GM12892 (cell line): ENCODE data around the gene DTHD1.

Experiments
- DNase-seq: peaks from one replicate; pipeline ENCODE4 v3.0.0; 2011; ENCODE audit not compliant: insufficient read length
- FAIRE-seq: peaks from 2 replicates; lab custom pipeline; 2011; peaks lifted over from hg19 to GRCh38; lab: Jason Lieb, UNC
- POLR2A ChIP-seq: IDR thresholded peaks from 2 replicates; pipeline ENCODE4 v1.6.1; 2011; ENCODE audit warnings: low read depth, low read length, control low read depth
- POLR2AphosphoS5 ChIP-seq: IDR thresholded peaks from 2 replicates; pipeline ENCODE4 v1.6.1; 2011; ENCODE audit warnings: low read depth, low read length, control low read depth
- TAF1 ChIP-seq: IDR thresholded peaks from 2 replicates; pipeline ENCODE4 v1.6.1; 2011; ENCODE audit warnings: low read depth, mild to moderate bottlenecking, control low read depth, low read length, borderline replicate concordance

Gene DTHD1

DNA sequence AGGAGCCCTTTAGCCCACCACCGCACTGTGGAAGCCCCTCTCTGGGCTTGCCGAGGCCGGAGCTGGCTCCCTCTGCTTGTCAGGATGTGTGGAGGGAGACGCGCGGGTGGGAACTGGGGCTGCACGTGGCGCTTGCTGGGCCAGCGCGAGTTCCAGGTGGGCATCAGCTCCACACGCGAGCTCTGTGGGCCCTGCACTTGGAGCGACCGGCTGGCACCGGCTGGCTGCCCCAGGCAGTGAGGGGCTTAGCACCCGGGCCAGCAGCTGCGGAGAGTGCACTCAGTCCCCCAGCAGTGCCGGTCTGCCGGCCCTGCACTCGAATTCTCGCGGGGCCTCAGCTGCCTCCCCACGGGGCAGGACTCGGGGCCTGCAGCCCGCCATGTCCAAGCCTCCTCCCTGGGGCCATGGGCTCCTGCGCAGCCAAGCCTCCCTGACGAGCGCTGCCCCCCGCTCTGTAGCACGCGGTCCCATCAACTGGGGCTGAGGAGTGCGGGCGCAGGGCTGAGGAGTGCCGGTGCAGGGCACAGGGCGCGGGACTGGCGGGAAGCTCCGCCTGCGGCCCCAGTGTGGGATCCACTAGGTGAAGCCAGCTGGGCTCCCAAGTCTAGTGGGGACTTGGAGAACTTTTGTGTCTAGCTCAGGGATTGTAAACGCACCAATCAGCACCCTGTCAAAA, 93.6 kb downstream of the DTHD1 start:
- DNase-seq (no peak), FAIRE-seq (no peak)
- no peak for TF ChIP-seq POLR2AphosphoS5
- TF ChIP-seq POLR2A = no peak
- no peak for TF ChIP-seq TAF1

DNA sequence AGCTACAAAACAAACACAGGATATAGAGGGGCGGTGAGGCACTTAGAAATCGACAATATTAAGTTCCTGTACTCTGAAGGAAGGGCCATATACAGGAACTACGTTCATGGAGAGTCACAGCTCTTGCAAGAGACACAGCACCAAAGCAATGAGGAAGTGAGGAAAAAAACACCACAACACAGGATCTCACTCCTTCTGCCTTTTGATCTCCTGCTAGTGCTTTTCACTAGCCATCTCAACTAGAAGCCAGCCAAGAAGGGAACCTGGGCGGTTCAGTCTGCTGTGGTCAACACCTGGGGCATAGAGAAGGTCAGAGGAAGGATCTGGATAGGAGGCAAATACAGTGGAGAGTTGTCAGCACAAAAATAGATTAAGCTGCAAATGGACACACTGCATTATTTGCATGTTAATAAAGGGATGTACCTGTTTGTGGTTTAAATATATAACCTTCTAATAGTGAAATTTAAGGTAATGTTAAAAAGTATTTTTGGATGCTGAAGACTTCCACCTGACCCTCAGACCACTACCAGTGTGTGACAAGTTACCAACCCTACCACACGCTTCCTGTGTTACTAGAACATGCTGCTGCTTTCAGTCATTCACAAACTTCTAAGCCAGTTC, 104.6 kb downstream of the DTHD1 start:
- no peak for TF ChIP-seq POLR2A
- no peak for TF ChIP-seq POLR2AphosphoS5
- no peak for TF ChIP-seq TAF1
- FAIRE-seq = peak; percentile 89
- peak; percentile 1 for DNase-seq

DNA sequence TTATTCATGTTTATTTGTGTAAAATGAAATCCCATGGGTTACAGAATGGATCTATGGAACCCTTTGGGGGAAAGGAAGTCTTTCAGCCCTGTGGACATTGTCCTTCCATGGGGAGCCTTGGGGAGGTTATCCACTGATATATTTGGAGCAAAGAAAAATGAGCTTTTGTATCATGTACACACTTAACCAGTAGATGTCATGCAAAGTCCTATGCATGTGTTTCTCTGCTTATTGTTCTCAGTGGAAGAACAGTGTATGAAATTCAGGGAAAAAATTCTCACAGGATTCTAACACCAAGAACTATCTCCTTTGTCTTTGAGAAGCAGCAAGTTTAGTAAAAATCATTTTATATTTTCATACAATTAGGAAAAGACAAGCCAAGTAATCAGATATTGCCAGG, 105.3 kb downstream of the DTHD1 start:
- TF ChIP-seq POLR2A (no peak), POLR2AphosphoS5 (no peak), TAF1 (no peak)
- no peak for FAIRE-seq
- no peak for DNase-seq

DNA sequence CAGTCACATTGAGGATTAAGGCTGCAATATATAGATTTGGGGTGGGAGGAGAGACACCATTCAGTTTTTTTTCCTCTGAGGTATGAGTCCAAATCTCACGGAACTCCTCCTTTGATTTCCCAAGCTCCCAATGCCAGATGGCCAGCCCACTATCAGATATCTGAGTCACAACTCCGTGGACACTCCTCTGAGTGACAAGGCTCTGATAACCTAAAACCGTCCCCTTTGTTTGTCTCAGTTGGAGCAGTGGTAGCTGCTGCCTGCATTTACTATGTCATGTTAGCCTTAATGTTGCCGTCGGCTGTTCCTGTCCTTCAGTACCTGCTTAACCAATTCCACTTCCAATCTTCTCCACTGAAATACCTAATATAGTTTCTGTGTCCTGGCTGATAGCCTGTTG, 107.3 kb downstream of the DTHD1 start:
- no peak for FAIRE-seq
- TF ChIP-seq TAF1 (no peak), POLR2AphosphoS5 (no peak), POLR2A (no peak)
- DNase-seq = no peak

DNA sequence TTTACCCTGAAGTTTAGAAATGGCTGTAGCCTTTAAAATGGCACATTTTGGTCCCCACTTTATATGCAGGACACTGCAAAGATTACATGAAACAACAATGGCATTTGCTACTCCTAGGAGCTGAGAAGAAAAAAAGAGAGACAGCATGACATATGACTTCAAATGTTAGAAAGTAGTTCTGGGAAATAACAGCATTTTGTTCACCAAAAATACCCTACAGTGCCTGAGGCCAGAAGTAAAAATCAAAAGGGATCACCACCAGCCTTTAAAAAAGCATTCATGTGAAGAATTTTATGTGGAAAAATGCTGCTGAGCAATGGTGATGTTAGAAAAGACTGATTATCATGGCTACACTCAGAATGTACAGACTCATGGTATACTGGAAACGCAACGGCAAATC, 110.0 kb downstream of the DTHD1 start:
- FAIRE-seq (no peak), DNase-seq (no peak)
- TF ChIP-seq POLR2A (no peak), POLR2AphosphoS5 (no peak), TAF1 (no peak)

DNA sequence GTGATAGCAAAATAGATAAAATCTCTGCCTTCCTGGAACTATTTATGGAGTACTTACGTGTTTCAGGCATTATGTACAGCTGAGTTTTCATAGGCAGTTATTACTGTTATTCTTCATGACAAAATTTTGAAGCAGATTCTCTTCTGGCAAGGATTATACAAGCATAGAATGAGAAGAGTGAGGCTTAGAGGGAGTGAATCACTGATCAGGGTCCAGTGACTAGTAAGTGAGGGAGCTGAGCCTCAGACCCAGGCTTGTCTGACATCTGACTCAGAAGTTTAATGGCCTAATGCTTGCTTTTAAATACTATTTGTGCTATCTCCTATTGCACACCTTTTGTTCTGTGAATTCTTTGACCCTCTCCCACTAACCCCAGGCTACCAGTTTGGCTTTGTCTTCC, 110.6 kb downstream of the DTHD1 start:
- DNase-seq = no peak
- TF ChIP-seq TAF1 (no peak), POLR2AphosphoS5 (no peak), POLR2A (no peak)
- FAIRE-seq = no peak

DNA sequence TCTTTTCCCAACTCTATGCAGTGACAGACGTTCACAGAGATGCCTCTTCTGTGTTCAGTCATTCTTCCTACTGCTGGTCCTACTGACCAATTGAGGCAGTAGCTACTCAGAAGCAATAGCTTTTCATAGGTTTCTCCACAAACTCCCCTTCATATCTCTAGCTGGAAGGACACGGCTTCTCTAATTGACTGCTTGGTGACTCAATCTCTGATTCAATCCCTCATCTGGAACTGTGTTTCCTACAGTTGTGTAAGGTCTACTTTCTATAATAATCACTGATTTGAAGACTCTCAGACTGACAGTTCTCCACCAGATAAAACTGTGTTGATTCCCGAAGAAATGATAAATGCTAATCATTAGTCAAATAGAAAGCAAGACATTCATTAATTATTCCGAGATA, 111.5 kb downstream of the DTHD1 start:
- no peak for FAIRE-seq
- no peak for TF ChIP-seq POLR2A
- no peak for TF ChIP-seq POLR2AphosphoS5
- TF ChIP-seq TAF1 = no peak

More for the DNA sequence above, 111.5 kb downstream of the DTHD1 start:
- no peak for DNase-seq
